Dermis blood vessel endothelial cell (primary cell): ENCODE data around the gene ADGRL1. TPM values are rescaled to one million over a fixed set of nuclear protein-coding genes. Genes with fewer than 3 reads are reported as not detected.
"Not testable (repeated sequence)": the region's sequence is repeated elsewhere in the genome, so short reads cannot be mapped to it uniquely, and the experiment has no call there.

Experiments
- DNase-seq: peaks from one replicate; pipeline ENCODE4 v3.0.0; 2010
- total RNA-seq: library from RNA; depleted of rRNA; stranded (reverse); fragments of >200 nt; gene quantifications from 2 replicates; pipeline ENCODE4 v1.2.3, GENCODE V29; 2014

ADGRL1 gene
- 5.1 and 6.3 TPM in 2 replicates for total RNA-seq

DNA sequence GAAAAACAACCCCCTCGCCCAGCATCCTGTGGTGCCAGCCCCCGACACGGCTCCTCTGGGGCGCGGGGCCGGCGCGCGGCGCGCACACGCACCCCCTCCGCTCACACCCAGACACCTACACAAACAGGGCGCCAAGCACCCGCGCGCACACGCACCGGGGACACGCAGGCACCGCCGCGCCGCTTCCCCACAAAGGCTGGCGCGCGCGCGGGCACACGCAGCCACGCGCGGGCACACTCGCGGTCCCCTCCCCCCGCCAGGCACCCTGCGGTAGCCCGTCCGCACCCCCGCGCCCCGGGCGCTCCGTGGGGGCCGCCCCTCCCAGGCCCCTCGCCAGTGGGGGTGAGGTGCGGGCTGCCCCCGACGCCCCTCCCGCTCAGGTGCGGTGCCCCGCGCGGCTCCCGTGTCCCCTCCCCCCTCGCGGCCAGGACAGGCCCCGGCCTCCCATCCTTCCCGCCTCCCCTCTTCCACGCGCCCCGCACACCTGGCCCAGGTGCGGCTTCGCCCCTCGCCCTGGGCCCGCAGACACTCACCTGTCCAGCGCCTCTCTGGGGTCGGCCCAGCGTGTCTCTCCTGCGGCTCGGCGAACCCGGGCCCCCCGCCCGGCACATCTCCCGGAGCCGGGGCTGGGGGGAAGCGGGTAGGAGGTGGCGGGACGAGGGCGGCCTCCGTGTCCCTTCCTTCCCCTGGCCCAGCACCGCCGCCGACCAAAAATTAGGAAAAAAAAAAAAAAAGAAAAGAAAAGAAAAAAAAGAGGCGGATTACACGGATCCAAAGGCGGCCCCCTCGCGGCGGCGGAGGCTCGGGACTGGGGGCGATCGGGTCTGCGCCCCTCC, at the start of gene ADGRL1:
TSS of gene ADGRL1 (minus strand) at position 718 of the 836 bp plus-strand sequence. CDS start 22,567 bp downstream, outside the sequence.
- not testable (repeated sequence) for DNase-seq

DNA sequence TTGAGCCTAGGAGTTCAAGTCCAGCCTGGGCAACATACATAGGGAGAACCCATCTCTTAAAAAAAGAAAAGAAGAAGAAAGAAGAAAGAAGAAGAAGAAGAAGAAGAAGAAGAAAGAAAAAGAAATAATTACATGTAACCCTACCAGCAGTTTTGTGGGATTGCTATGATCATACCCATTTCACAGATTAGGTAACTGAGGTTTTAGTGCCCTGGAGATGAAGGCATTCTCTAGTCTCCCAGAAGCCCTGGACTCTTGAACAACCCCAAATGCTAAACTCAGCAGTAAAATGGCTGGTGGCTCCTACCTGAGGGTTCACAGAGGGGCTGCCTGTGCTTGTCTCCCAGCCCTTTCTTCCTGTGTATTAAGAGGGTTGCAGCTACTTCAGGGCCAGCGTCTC, 49.3 kb upstream of the ADGRL1 start:
- DNase-seq: not testable (repeated sequence)

- DNase-seq: peak; percentile 40
Observed at GRCh38 chr19:14253822-14254599, 48.0 kb upstream of the ADGRL1 start.

GRCh38 chr19:14252136-14252535, 46.2 kb upstream of the ADGRL1 start:
- DNase-seq: not testable (repeated sequence)

DNA sequence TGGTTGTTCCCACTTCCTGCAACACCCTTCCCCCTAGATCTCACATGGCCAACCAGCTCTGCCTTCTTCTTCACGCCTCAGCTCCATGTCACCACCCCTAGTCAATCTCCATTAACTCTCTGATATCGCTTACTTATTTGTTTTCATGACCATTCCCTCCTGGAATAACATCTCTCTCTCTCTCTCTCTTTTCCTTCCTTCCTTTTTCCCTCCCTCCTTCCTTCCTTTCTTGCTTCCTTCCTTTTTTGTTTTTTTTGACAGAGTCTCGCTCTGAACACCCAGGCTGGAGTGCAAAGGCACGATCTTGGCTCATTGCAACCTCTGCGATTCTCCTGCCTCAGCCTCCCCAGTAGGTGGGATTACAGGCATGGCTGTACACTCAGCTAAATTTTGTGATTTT, 44.9 kb upstream of the ADGRL1 start:
- DNase-seq: no peak

GRCh38 chr19:14250315-14250714, 44.3 kb upstream of the ADGRL1 start:
- not testable (repeated sequence) for DNase-seq

- not testable (repeated sequence) for DNase-seq
Observed at GRCh38 chr19:14249891-14250290, 43.9 kb upstream of the ADGRL1 start.

- DNase-seq: peak; percentile 17
Observed at GRCh38 chr19:14249012-14249754, 43.2 kb upstream of the ADGRL1 start.

DNA sequence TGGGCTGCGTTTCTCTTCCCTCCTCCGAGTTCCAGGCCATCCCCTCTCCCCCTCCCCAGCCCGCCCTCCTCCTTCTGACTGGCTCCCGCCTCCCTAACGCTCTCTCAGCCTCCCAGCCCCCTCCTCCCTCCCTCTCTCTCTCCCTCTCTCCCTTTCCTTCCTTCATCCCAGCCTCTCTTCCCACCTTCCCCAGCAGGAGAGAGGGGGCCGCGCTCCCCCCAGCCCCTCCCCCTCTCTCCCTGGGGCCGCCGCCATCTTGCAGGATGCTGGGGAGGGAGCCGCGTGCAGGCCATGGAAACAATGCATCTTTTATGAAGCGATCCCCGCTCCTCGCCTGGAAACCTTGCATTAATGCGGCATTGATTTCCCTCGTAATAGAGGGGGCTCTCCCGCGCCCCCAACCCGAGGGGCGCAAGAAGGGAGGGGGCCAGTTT, 42.6 kb upstream of the ADGRL1 start:
- DNase-seq: peak; percentile 33

DNA sequence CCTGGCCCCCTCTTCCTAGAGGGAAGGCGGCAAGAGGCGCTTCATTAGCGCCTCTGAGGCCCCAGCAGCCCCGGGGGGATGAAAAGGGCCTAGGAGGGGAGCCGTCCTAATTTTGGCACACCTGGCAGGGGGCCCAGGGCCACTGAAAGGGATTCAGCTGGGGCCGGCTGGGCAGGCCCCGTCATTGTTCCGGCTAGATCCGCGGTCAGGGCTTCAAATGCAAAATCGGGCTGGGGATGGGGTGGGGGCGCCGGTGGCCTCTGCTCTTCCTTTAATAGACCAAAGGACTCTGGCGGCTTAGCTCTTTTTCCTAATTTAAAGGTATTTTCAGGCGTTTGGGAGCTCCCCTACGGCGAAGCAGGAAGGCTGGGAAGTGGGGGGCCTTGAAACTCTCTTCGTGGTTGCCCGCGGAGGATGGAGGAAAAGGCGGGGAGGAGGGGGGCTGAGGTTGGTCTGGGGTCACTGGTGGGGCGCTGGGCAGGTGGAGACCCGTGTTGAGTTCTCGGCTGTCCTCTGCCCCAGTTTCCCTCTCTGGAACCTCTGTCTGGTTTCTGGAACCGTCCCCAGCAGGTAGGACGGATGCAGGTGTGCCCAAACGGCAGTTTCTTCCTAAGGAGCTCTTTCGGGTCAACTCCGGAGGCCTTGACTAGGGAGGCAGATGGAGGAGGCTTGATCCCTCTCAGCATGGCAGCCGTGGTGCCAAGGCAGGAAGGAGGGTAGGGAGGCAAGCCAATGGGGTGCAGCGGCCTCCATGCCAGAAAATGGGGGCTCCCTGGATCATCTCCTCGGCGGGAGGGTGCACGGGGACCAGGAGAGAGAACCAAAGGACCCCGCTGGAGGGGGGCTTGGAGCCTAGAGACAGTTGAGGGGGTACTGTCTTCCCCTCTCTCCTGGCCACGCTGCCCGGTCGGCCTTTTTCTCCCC, 41.8 kb upstream of the ADGRL1 start:
- not testable (repeated sequence) for DNase-seq

GRCh38 chr19:14247205-14247547, 41.2 kb upstream of the ADGRL1 start:
- DNase-seq: not testable (repeated sequence)

DNA sequence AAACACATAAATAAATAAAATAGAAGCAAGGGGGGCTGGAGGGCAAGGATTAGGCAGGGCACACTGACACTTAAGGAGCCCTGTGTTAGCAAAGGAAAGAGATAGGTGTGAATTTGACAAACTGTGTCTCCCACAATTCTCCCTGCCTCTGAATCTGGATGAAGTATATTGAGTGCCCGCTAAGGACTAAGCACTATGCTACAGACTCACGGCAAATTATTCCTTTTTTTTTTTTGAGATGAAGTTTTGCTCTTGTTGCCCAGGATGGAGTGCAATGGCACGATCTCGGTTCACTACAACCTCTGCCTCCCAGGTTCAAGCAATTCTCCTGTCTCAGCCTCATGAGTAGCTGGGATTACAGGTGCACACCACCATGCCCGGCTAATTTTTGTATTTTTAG, 38.4 kb upstream of the ADGRL1 start:
- DNase-seq: not testable (repeated sequence)

DNA sequence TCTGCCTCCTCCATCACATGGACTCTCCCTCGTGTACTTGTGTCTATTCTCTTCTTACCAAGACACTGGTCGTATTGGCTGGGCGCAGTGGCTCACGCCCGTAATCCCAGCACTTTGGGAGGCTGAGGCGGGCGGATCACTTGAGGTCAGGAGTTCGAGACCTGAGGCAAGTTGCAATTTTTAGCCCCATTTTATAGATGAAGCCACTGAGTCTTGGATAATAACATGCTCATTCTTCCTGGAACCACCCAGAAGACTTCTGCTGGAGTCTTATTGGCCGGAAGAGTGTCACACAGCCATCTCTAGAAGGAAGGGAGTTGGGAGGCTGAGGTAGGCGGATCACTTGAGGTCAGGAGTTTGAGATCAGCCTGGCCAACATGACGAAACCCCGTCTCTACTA, 37.7 kb upstream of the ADGRL1 start:
- not testable (repeated sequence) for DNase-seq

DNA sequence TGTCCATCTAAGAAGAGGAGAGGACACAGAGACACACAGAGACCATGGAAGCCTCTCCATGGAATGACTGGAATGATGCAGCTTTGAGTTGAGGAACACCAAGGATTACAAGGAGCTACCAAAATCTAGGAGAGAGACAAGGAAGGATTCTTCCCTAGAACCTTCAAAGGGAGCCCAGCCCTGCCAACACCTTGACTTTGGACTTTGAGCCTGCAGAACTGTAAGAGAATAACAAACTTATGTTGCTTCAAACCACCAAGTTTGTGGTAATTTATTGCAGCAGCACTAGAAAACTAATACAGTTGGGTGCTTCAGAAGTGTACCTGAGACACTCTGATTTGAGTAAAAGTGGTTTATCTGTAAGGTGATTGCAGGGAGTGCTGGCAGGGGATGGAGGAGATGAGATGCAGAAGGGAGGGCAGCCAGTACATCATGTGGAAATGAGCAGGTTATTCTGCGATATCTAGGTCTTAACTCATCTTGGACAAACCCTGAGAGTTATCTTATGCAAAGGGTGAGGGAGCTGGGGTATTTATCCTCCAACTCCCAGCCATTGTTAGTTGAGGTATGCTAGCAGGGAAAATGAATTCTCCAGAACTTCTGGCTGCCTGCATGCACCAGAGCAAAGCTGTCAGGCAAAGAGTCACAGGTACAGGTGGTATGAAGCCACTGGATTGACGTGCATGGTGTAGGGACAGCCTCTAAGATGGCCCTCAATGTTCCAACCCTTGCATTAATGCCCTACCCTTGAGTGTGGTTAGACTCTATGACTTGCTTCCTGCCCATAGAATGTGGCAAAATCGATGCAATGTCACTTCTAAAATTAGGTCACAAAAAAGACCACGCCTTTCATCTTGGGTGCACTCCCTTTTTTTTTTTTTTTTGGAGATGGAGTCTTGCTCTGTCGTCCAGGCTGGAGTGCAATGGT, 31.3 kb upstream of the ADGRL1 start:
- DNase-seq: no peak

DNA sequence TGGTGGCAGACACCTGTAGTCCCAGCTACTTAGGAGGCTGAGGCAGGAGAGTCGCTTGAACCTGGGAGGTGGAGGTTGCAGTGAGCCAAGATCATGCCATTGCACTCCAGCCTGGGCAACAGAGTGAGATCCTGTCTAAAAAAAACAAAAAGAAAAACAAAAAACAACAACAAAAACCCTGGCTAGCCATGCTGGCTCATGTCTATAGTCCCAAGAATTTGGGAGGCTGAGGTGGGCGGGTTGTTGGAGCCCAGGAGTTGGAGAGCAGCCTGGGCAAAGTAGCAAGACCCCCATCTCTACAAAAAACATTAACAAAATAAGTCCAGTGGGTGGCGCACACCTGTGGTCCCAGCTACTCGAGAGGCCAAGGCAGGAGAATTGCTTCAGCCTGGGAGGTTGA, 27.0 kb upstream of the ADGRL1 start:
- DNase-seq: not testable (repeated sequence)

DNA sequence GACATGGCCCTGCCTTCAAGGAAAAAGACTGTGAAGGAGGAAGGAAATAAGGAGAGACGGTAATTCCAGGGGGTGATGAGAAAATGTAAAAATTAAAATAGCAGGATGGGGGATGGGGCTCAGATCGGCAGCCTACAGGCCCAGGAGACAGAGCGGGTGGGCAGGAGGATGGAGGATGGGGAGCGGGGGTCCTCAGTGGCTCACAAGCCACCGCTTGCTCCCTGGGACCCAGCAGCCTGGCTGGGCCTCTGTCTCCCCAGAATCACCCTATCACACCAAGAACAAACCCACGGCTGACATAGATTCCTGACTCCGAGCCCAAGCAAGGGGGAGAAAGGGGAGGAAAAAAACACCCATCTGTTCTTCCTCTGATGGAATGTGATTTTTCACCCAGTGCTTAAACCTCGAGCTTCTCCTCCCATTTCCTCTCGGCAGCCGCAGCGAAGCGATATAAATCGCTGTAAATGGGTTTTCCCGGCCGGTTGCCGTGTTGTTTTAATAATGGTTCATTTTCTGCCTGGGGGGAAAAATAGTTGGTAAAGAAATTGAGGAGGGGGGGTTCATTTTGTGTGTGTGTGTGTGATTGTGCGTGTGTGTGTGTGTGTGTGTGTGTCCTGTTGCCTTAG, 22.6 kb upstream of the ADGRL1 start:
- peak; percentile 13 for DNase-seq

GRCh38 chr19:14226498-14226897, 20.5 kb upstream of the ADGRL1 start:
- not testable (repeated sequence) for DNase-seq

- DNase-seq: no peak
Observed at GRCh38 chr19:14222886-14223285, 16.9 kb upstream of the ADGRL1 start.

GRCh38 chr19:14221345-14221744, 15.4 kb upstream of the ADGRL1 start:
- peak; percentile 32 for DNase-seq
